ENCODE data around the gene RHBDF1.
A peak's percentile ranks its signal among the peaks of the same experiment; 100 is the strongest.

RHBDF1 gene, protein sequence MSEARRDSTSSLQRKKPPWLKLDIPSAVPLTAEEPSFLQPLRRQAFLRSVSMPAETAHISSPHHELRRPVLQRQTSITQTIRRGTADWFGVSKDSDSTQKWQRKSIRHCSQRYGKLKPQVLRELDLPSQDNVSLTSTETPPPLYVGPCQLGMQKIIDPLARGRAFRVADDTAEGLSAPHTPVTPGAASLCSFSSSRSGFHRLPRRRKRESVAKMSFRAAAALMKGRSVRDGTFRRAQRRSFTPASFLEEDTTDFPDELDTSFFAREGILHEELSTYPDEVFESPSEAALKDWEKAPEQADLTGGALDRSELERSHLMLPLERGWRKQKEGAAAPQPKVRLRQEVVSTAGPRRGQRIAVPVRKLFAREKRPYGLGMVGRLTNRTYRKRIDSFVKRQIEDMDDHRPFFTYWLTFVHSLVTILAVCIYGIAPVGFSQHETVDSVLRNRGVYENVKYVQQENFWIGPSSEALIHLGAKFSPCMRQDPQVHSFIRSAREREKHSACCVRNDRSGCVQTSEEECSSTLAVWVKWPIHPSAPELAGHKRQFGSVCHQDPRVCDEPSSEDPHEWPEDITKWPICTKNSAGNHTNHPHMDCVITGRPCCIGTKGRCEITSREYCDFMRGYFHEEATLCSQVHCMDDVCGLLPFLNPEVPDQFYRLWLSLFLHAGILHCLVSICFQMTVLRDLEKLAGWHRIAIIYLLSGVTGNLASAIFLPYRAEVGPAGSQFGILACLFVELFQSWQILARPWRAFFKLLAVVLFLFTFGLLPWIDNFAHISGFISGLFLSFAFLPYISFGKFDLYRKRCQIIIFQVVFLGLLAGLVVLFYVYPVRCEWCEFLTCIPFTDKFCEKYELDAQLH

DNA sequence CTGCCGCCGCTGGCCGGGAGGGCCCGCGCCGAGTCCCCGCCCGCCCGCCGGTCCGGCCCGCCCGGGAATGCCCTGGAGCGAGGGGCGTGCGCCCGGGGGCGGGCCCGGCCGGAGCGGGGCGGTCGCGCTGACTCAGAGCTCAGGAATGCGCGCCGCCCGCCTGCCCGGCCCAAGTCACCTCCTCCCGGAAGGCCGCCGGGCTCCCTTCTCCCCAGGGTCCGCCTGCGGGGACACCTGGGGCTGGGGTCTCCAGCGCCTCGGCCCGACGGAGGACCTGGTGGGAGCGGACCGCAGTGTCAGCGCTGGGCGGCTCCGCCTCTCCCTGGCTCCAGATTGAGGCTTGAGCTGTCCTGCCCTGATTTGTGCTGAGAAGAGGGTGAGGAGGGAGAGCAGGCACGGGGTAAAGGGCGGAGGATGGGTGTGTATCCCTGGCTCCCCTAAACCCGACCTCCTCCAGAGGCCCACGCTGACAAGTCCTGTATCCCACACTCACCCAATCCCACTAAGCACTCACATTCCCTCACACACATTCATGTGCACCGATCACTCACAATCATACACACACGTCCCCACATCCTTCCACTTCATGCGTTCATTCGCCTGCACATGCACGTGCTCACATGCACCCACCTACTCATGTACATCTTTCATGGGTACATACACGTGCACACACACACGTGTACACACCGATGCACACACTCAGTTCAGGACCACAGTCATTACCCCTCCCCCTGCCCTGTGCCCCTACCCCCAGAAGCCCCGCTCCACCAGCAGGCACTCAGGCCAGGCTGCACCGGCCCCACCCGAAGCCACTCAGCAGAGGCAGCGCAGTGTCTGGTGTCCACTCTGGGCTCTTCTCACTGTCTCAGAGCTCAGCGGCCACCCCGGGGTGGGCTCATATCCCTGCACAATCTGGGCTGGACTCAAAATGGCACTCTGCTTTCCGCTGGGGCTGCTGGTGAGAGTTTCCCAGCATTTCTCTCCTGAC is at the start of gene RHBDF1:
TSS of gene RHBDF1 (minus strand) at position 71 of the 988 bp plus-strand sequence. CDS start 7,616 bp downstream, outside the sequence.
- peak; percentile 95 for DNase-seq (ENCODE audit: low spot score)

DNA sequence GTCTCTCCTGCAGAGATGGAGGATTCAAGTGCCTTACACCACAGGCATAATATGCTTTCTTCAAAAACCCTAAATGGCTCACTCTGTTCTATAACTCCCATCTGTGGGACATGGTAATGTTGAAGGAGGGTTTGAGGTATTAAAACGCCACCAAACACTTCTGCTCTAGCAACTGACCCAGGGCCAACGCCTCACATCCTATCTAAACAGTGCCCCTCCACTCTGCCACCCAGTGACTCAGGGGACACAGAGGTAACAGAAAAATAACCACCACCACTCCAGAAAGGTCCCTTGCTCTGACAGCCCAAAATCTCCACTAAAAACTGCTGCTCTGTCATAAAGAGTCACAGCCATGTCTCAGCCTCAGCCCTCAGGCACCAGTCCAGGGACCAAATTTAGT is 48.3 kb upstream of the RHBDF1 start:
- DNase-seq (ENCODE audit: low spot score), result no peak

DNA sequence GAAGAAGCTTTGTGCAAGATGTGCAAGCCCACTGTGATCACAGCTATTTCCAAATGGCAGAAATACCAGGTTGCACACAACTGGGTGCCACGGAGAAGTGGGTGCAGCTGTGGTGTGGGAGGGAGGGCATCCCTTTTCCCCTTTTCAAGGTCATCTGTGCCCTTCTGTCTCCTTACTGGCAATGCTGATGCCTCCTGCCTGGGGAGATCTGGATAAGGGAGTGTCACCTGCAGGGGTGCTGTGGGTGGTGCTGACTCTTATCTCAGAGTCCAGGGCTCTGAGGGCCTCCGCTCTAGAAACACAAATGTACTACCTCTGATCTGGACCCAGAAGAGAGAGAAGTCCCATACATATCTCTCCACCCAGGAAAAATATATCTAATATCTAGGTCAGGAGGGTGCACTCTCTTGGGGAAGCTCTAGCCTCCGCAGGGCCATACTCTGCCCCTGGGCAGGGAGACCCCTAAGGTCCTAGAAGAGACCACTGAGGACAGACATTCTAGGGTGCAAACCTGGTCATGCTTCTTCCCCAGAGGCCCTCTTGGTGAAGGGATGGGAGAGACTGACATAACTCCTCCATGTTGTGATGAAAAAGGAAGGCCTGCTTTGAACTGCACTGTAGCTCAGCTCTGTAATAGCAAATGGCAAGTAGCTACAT is 47.5 kb upstream of the RHBDF1 start:
- DNase-seq (ENCODE audit: low spot score), result no peak

DNA sequence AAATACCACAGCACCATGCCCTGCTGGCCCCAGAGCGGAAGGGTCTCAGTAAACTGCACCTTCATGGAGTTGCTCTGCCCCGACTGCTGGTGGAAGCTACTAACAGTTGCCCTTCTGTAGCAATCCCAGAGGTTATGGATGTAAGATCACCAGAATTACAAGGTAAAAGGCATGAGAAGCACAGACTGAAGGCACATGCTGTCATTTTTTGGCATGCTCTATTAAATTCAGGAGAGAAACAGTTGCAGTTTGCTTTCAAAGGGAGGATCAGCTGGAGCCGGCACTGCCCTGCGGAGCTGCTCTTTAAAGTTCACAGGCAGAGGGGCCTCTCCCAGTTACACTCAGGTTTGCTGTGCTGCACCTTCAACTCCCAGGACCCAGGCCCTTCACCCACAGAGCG is 46.9 kb upstream of the RHBDF1 start:
- DNase-seq (ENCODE audit: low spot score), result no peak

DNA sequence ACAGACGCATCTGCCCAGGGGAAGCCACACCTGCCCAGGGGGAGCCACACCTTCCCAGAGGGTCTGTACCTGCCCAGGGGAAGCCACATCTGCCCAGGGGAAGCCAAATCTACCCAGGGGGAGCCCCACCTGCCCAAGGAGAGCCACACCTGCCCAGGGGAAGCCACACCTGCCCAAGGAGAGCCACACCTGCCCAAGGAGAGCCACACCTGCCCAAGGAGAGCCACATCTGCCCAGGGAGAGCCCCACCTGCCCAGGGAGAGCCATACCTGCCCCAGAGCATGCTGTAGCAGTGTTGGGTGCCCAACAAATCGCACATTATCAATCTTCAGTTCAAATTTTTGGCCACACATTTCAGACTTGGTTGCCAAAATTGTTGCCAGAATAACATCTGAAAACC is 46.4 kb upstream of the RHBDF1 start:
- DNase-seq (ENCODE audit: low spot score), result no peak

DNA sequence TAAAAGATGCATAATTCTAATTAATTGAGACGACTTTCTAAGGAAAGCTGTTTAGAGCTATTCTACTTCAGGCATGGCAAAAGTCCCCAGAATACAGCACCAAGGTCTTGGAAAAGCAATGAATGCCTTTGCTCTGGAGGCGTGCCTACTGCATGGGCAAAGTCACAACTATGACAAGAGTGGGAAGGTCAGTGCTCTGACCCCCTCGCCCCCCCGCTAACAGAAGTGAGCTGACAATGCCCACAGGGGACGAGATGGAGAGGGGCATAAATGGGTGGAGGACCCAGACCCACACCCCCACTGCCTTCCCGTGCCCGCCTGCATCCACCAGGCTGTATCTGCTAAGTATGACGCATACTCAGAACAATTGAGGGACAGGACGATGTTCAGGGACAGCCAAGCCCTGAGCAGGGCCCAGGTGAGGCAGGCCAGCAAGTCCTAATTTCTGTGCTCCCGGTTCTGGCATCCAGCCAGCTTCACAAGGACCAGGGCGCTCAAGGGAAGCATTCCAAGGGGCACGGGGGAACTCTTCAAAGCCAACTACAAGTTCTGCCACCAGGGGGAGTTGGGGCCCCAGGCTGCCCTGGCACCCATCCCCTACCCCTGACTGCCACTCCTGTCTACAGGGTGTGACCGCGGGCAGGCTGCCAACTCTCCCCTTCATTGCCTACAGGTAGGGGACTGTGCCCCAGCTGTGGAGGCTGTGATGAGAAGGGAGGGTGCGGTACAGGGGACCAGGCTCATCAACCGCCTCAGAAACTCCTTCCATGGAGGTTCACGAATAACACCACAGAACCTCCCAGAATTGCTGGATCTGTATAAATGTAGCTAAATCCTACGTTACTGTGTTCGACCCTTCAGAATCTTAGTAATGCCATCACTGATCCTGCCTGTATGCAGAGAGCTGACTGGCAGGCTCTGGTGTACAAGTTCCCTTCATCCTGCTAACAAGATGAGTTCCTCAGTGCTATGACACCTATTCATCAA is 45.2 kb upstream of the RHBDF1 start:
- peak; percentile 77 for DNase-seq (ENCODE audit: low spot score)

DNA sequence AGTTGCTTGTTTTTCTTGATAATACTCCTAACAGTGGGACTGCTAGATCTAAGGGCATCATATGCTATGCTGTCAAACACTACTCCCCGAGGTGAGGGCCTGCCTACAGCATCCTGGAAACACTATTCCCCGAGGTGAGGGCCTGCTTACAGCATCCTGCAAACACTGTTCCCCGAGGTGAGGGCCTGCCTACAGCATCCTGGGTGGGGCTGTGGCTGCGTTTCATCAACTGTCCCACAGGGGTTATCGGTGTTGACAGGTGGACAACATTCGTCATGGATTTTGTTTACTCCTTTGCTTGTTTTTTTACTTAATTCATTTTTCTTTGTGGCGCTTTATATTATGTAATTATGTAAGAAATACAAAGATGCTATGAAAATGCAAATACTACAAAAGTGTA is 43.6 kb upstream of the RHBDF1 start:
- no peak for DNase-seq (ENCODE audit: low spot score)

DNA sequence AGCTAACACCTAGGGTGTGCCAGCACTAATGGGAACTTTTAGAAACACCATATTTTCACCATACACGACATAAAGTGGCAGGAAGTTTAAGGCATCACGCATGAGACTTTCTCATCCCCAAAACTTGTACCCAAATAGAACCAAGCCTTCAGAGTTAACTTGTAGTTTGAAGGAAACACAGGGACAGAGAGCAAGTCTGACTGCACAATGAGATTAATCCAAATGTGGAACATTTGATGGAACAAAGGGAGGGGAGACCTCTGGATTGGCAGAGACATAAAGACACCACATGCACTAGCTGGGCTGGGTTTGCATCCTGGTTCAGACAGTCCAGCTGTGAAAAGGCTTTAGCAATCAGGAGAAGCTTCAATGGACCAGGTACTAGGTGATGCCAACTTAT is 41.9 kb upstream of the RHBDF1 start:
- DNase-seq (ENCODE audit: low spot score), result no peak

DNA sequence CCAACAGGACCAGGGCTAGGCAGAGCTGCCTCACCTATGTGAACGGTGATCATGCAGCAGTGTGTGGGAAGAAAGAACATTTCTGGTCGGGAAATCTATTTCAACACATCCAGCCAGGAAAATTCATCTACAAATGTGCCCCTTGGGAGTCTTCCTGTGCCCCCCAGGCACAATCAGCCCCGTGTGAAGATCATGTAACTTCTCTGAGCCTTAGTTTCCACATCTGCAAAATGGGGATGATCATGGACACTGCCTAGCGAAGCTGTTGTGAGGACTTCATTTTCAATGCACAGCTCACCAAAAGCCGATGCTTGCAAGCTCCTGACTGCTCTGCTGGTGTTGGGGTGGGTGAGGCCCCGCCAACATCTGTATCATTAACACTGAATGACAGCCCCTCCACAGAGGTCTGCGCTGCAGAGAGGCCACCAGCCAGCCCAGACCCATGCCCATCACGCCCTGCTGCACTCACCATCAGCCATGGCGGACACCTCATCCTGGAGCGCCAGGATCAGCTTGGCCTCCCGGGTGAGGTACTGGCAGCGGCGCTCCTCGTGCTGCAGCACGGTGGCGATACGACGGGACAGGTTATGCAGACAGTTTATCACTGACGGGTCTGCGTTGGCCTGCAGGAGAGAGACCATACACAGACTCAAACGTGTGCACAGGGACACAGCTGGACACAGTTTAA is 39.9 kb upstream of the RHBDF1 start:
- no peak for DNase-seq (ENCODE audit: low spot score)

DNA sequence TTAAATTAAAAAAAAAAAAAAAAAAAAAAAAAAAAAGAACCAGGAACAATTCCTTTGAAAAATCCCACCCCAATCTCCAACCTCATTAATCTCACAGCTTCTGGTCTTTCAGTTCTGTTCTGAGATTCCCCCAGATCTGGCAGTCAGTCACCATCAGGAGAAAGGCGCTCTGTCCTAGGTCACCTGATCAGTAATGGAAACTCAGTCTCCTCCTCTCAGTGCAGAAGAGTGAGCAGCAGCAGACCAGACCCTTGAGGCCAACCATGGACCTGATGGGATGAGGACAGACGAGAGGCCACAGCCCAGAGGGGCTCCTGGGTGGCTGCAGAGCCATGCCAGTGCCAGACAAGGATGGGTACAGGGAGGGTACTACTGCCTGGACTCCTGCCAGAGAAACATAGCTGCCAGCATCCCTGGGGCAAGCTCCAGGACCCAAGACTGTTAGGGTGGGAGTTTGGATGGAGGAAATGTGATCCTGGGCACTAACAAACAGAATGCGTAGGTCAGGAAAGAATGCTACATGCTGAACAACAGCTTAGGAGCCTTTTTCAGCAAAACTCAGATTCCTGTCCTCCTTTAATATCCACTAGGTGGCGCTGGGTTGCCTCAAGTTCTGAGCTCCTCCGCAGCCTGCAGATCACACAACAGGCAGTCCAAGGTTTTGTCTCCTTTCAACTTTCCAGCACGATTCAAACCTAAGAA is 34.3 kb upstream of the RHBDF1 start:
- DNase-seq (ENCODE audit: low spot score), result peak; percentile 88

DNA sequence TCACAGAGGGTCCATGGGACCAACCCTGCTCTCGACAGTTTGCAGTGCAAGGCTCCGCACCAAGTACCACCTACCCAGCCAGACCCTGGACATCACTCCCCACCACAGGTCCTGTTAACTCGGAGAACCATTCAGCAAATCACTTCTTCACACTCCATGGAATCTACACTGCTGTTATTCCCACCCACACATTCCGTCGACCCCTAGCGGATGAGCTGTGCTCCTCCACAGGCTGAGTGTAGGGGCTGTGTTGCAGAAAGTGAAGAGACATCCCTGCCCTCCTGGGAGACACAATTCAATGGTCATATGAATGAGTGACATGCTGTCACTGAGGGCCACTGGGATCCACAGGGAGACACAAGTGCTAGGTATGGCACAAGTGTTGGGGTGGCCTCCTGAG is 33.1 kb upstream of the RHBDF1 start:
- no peak for DNase-seq (ENCODE audit: low spot score)

DNA sequence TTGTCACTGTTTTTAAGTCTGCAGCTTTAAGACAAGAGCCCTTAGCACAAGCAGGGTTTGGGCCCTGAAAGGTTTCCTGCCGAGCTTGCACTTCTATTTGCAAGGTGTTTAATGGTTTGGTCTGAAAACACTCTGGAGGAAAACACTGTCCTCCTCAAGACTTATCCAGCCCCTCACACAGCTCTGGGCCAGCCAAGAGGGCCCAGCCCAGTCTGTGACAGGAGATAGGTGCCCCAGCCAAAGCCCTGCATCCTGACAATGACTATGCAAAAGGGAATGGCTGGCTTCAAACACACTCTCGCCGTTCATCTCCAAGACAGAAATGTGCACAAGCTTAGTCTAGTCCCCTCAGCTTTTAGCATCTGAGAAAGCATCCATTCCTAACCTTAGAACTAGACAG is 32.5 kb upstream of the RHBDF1 start:
- no peak for DNase-seq (ENCODE audit: low spot score)

DNA sequence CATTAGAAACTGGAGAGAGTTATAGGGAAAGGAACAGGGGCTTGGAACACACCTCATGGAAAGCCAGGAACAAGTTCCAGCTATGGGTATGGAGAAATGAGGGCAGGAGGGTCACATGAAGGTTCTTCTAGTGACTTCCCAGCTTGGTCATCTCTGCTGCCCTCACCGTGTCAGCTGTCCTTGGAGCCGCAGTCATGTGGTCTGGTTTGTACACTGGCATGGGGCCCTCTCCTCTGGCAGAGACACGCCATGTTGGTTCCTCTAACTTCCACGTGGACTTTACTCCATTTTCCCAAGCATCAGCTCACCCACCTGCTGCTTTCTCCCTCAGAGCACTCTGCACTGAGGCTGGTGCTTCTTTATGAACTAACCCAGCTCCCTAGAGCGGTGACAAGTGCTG is 31.9 kb upstream of the RHBDF1 start:
- no peak for DNase-seq (ENCODE audit: low spot score)

DNA sequence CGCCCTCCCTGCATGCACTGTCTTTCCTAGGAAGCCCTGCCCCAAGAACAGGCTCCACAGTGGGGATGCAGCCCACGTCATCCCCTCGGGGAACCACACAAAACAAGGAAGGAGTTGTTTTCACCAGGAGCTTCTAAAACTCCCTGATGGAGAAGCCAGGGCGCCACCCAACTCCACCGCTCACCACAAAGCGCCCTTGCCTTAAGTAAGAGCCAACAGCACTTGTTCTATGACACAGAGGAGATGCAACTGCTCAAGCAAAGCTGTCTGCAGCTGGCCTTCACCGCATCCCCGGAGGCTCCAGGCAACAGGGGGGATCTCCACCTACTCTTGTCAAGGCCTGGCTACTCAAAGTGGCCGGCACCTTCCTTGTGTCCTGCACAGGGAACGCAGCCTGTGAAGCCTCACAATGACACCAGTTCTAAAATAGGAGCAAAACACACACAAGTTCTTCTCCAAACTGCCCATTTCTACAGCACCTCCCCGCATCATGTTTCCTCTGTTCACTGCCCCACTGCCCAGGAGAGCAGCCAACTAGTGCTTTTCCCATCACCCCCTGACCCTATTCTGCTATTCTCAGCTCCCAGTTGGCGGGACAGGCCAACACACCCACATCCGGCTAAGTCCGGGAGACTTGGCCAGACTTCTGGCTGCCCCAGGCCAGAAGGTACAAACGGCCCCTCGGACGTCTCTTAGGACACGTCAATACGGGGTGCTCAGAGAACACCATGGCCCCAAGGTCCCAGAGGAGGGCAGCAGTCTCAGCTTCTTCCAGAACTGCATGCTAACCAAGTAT is 29.8 kb upstream of the RHBDF1 start:
- DNase-seq (ENCODE audit: low spot score), result no peak

DNA sequence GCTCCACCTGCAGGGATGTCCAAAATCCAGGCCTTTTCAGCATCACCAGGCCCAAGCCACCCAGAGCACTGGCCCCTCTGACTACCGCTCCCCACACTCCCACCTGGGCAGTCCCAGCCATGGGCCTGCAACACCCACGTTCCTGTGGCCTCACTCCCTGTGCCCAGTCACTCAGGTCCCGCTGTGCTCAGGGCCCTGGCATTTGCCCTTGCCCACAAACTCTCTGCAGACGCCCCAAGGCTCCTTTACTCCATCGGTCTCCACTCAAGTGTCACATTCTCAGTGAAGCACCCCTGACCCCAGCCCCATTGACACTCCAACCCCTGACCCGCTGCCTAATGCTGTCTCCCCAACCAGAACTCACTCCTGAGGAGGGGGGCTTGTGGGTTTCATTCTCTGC is 29.2 kb upstream of the RHBDF1 start:
- DNase-seq (ENCODE audit: low spot score), result no peak

DNA sequence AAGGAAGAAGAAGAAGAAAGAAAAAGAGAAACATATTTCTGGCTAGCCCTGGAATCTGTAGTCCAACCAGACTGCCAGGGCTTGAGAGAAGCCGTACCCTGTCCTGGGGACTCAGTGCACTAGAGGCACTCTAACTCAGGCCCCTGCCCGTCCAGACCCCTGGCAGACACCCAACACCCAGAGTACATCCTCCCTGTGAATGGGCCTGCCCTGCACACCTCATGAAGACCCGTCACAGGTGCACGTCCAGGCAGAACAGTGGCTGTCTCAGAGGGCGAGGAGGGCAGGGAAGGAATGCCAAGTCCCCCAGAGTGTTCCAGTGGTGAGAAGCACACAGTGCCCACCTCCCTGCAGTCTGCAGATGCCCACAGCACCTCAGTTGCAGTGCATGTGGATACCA is 28.6 kb upstream of the RHBDF1 start:
- DNase-seq (ENCODE audit: low spot score), result no peak

DNA sequence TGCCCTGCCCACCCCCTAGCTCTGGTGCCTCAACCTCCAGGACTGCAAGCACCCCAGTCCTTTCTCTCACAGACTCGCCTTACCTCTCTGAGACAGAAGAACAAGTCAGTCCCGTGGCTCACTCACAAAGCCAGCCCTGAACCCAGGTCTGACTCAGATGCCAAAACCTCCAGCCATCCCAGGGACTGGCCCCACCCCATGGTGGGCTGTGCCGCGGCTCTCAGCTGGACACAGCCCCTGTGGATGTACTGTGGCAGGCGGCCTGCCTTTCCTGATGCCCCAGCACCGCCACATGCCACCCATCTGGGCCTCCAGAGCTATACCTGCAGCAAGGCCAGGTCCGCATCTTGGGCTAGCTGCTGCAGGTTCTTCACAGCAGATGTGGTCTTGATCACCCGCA is 25.4 kb upstream of the RHBDF1 start:
- DNase-seq (ENCODE audit: low spot score), result no peak

DNA sequence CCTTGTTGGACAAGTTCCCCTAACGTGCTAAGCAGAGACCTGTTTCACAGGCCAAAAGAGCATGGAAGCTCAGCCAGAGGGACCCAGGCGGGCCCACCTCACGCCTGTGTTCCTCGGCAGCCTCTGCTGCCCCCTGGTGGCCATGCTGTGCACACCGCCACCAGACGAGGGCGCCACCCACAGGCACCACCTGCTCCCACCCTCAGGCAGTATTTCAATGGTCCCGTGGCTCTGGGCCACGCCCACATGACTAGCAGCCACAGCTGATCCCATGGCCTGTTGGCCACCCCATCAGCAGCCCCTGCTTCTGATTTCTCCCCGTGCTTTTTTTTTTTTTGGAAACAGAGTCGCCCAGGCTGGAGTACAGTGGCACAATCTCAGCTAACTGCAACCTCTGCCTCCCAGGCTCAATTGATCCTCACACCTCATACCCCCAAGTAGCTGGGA is 24.5 kb upstream of the RHBDF1 start:
- peak; percentile 97 for DNase-seq (ENCODE audit: low spot score)

Measured in GM03348 (cell line).